ENCODE data around the gene KY. TPM values are rescaled to one million over a fixed set of nuclear protein-coding genes. Genes with fewer than 3 reads are reported as not detected.

The KY gene
- total and polyA plus RNA-seq, 2 of the 13 experiments (the other 11 are each of a cell fraction or from before 2014, with no cell fraction given), result not detected

DNA sequence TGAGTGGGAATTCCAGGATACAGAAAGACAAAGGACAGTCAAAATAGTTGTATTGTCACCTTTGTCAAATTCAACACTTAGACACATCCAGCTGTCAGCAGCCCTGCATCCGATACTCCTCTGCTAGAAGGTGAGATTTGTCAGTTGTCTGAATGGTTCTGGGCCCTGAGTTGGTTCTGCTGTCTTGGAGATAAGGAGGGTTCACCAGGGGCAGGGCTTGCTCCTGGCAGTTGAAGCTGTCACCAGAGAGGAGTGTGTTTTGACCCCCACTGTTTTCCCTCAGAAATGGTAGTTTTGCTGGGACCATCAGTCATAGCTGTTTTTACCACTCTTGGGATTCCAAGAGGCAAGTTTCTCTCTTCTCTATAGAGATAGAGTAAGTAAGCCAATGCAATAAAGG, 3.2 kb upstream of the KY start:
- no peaks in the 10 kb centered on the region for H3K36me3 ChIP-seq (replicated peaks in 1 of 2; ENCODE audit: control insufficient read depth in 1 of 2, insufficient read depth in 2 of 2, low read length in 2 of 2)
- POLR2A ChIA-PET, result no interaction called here
- H2AFZ ChIP-seq (ENCODE audit: low read length), result no peak overlapping the region
- in situ Hi-C loops (cut with HindIII; ENCODE audit: extremely low pct_ligation_motif_present, low pct_unique_long_range_greater_than_20kb), result no loop called here
- no peak for FAIRE-seq
- no peak for DNase-seq (ENCODE audit: low spot score)
- no TSS peak for BruUV-seq (replicated peaks)
- no peaks in the 10 kb centered on the region for H3K79me2 ChIP-seq (ENCODE audit: insufficient read depth, low read length)
- no peaks in the 10 kb centered on the region for H4K20me1 ChIP-seq (ENCODE audit: insufficient read depth, low read length)
- no peak overlapping the region for H3K27ac ChIP-seq (ENCODE audit: extremely low read length, insufficient read depth, low read length)
- H3K9me3 ChIP-seq (ENCODE audit: low read length), result no peaks in the 10 kb centered on the region
- 80% methylated on average over 1 of the region's 1 CpG for WGBS (ENCODE audit: low lambda C conversion rate)
- CTCF ChIA-PET (ENCODE audit: low intra/inter-chr PET ratio, low total read pairs), result no interaction called here
- H3K4me2 ChIP-seq (ENCODE audit: low read depth, low read length), result no peak overlapping the region
- no peak overlapping the region for H3K4me3 ChIP-seq (replicated peaks in 1 of 3; ENCODE audit: insufficient read depth in 1 of 3, low read depth in 2 of 3, low read length in 3 of 3)
- H3K9ac ChIP-seq (ENCODE audit: insufficient read depth, low read depth, low read length), result no peak overlapping the region
- ATAC-seq, result no peak
- peaks cover 0 to 42% of the 10 kb centered on the region in 2 experiments; a peak in 4 of 5 replicates for H3K27me3 ChIP-seq (ENCODE audit: control insufficient read depth in 1 of 2, insufficient read depth in 2 of 2, low read length in 2 of 2)
- TF ChIP-seq, protein P1, sequence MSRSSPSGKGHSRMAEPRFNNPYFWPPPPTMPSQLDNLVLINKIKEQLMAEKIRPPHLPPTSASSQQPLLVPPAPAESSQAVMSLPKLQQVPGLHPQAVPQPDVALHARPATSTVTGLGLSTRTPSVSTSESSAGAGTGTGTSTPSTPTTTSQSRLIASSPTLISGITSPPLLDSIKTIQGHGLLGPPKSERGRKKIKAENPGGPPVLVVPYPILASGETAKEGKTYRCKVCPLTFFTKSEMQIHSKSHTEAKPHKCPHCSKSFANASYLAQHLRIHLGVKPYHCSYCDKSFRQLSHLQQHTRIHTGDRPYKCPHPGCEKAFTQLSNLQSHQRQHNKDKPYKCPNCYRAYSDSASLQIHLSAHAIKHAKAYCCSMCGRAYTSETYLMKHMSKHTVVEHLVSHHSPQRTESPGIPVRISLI (CRISPR knock-in tag; IDR thresholded peaks at IDR 0.05; ENCODE audit: borderline replicate concordance), result no peak
- TF ChIP-seq, protein P2, sequence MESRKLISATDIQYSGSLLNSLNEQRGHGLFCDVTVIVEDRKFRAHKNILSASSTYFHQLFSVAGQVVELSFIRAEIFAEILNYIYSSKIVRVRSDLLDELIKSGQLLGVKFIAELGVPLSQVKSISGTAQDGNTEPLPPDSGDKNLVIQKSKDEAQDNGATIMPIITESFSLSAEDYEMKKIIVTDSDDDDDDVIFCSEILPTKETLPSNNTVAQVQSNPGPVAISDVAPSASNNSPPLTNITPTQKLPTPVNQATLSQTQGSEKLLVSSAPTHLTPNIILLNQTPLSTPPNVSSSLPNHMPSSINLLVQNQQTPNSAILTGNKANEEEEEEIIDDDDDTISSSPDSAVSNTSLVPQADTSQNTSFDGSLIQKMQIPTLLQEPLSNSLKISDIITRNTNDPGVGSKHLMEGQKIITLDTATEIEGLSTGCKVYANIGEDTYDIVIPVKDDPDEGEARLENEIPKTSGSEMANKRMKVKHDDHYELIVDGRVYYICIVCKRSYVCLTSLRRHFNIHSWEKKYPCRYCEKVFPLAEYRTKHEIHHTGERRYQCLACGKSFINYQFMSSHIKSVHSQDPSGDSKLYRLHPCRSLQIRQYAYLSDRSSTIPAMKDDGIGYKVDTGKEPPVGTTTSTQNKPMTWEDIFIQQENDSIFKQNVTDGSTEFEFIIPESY (CRISPR knock-in tag; IDR thresholded peaks at IDR 0.05), result no peak
- TF ChIP-seq PPARG (CRISPR knock-in tag; conservative IDR thresholded peaks at IDR 0.05) (no peak), ZNF678 (CRISPR knock-in tag; IDR thresholded peaks at IDR 0.05) (no peak), ZBTB38 (CRISPR knock-in tag; IDR thresholded peaks at IDR 0.05) (no peak), KLF11 (CRISPR knock-in tag; IDR thresholded peaks at IDR 0.05) (no peak), JUND (CRISPR knock-in tag; IDR thresholded peaks at IDR 0.05) (no peak), ZNF441 (CRISPR knock-in tag; IDR thresholded peaks at IDR 0.05; ENCODE audit: borderline replicate concordance) (no peak), XBP1 (CRISPR knock-in tag; IDR thresholded peaks at IDR 0.05) (no peak), ZNF747 (CRISPR knock-in tag; IDR thresholded peaks at IDR 0.05; ENCODE audit: borderline replicate concordance) (no peak), ZNF3 (CRISPR knock-in tag; IDR thresholded peaks at IDR 0.05) (no peak)
- TF ChIP-seq, protein P3, sequence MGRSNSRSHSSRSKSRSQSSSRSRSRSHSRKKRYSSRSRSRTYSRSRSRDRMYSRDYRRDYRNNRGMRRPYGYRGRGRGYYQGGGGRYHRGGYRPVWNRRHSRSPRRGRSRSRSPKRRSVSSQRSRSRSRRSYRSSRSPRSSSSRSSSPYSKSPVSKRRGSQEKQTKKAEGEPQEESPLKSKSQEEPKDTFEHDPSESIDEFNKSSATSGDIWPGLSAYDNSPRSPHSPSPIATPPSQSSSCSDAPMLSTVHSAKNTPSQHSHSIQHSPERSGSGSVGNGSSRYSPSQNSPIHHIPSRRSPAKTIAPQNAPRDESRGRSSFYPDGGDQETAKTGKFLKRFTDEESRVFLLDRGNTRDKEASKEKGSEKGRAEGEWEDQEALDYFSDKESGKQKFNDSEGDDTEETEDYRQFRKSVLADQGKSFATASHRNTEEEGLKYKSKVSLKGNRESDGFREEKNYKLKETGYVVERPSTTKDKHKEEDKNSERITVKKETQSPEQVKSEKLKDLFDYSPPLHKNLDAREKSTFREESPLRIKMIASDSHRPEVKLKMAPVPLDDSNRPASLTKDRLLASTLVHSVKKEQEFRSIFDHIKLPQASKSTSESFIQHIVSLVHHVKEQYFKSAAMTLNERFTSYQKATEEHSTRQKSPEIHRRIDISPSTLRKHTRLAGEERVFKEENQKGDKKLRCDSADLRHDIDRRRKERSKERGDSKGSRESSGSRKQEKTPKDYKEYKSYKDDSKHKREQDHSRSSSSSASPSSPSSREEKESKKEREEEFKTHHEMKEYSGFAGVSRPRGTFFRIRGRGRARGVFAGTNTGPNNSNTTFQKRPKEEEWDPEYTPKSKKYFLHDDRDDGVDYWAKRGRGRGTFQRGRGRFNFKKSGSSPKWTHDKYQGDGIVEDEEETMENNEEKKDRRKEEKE (IDR thresholded peaks at IDR 0.05), result no peak
- TF ChIP-seq, protein P4, sequence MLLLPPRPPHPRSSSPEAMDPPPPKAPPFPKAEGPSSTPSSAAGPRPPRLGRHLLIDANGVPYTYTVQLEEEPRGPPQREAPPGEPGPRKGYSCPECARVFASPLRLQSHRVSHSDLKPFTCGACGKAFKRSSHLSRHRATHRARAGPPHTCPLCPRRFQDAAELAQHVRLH (CRISPR knock-in tag; IDR thresholded peaks at IDR 0.05; ENCODE audit: borderline replicate concordance, low read depth), result no peak
- intact Hi-C loops (cut with micrococcal nuclease; ENCODE audit: unreplicated experiment), result no loop called here
- H3K4me1 ChIP-seq (ENCODE audit: insufficient read depth, low read length), result no peaks in the 10 kb centered on the region
